ENCODE measurements around the gene GABPB2.

GRCh38 chr1:151048645-151049032 is 21.9 kb upstream of the GABPB2 start:
- TF ChIP-seq CTCF (IDR thresholded peaks at IDR 0.05; ENCODE audit: poor library complexity) (no peak), EZH2 (IDR thresholded peaks at IDR 0.05; ENCODE audit: borderline replicate concordance) (no peak), EZH2phosphoT487 (IDR thresholded peaks at IDR 0.05; ENCODE audit: low read depth, severe bottlenecking, unreplicated experiment) (no peak)

All from hepatocyte (in vitro differentiated cells).